HG02852 (cell line): ENCODE results near the gene ACMSD.
"Not testable (repeated sequence)": the region's sequence is repeated elsewhere in the genome, so short reads cannot be mapped to it uniquely, and the experiment has no call there.

ENCODE experiments used
- ATAC-seq: cut with Tn5 transposase; IDR thresholded peaks from one replicate; pipeline ENCODE4 v1.9.1; 2021; ENCODE audit warnings: mild to moderate bottlenecking, moderate library complexity; ENCODE audit not compliant: unreplicated experiment

The ACMSD gene

DNA sequence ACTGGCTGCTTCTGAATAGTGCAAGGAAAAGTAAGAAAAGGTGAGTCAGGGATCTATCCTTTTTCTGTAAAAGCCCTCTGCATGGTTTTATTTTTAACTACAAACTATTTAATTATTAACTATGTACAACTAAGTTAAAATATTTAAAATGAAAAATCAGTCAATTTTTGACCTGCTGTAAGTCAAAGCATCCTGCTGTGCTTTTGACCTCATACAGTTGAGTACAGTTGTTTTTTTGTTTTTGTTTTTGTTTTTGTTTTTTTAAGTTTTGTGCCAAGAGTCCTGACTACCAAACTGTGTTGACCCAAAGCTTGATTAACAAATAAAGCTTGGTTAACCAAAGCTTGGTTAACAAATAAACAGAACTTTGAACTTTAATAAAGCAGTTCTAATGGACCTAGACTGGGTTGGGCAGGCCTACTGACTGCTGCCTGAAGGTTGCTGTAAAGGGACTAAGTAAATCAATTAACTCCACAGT lies at the start of gene ACMSD:
ACMSD (plus strand) TSS at position 474 of the 478 bp plus-strand sequence. CDS start 67 bp downstream, outside the sequence.
- ATAC-seq: no peak

DNA sequence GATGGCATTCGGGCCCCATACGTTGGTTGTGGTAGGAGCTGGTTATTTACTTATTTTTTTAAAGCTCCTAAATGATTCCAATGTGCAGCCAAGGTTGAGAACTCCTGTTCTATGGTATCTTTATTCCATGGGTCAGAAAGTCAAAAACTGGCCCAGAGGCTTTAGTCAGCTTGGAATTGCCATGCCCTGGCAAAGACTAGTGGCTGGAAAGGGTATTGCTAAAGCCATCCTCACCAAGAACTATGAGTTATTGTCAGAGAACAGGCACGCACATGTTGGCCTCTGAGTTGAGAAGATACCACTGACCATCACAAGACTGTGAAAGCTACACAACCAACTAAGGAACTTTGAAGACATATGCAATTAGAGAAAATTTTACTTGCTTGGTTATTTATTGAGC lies 47.9 kb upstream of the ACMSD start:
- no peak for ATAC-seq

DNA sequence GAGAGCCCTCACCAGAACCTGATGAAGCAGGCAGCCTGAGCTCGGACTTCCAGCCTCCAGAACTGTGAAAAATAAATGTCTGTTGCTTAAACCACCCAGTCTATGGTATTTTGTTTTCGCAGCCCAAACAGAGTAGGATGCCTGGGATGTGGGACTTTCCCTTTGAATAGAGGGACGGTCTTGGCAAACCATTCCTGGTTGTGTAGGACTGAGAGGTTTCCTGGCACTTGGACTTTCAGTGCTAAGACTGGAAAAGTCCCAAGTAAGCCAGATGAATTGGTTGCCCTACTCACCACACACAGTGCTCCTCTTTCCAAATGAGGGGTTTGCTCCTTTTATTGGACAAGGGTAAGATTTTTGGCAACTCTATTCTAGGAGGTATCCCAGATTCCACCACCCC lies 46.8 kb upstream of the ACMSD start:
- no peak for ATAC-seq

DNA sequence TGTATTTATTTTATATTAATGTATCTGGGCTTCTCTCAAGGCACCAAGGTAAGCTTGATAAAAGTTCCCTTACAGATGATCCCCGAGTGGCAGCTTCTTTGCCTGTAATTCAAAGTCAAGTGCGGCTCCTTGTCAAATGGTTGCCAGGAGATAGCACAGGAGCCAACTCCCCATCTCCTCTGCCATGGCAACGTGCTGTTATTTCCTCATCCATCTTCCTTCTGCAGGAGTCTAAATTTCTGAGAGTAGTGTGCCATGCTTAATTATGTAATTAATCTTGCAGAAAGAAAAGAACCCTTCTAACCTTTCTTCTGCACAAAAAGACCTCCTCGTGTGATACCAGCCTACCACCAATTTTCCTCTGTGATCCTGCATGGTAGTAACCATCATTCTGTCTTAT lies 46.2 kb upstream of the ACMSD start:
- ATAC-seq: no peak

DNA sequence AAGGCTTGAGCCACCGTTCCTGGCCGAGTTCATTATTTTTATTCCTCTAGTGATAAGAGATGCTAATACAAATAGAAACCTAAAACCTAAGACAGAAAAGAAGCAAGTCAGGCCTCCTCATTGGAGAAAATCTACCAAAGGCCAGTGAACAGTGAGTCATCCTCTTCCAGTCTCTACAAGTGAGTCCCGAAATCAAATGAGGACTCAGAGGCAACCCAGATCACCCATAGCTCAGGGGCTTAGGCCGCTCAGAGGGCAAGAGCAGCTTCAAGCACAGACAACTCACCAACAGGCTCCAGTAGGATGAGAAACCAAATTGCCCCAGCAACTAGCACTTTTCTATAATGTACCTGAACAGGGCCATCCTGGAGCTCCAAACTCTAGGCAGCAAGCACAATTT lies 42.7 kb upstream of the ACMSD start:
- ATAC-seq: no peak

DNA sequence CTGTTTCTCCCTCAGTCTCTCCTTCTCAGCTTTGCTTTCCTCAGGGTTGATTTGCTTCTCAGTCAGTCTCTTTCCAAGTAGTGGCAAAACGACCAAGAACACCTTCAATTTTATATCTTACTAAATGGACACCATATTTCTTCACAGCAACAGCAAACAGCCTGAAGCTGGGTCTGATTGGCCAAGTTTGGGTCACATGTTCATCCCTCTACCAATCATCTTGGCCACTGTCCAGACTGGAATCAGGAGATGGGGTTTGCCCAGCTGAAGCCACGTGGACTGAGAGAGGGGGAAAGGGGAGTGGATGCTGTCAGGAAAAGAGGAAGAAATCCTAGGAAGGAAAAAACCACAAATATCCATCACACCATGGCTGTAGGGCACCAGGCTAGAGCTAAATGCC lies 42.0 kb upstream of the ACMSD start:
- ATAC-seq: no peak

DNA sequence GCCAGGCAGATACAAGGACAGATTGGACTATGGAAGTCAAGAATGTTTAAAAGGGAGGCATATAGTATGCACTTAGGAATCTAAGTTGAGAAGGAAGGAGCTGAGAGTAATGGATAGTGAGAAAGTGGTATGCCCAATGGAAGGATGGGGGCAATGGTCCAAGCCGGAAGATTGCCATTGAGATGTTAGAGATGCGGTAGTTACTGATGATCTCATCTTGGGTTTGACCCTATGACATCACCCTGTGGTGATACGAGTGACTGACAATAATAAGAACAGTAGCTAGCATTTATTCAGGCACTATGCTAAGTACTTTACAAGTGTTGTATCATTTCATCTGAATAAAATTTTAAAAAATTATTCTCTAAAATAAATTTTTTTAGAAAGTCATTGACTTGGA lies 38.5 kb upstream of the ACMSD start:
- ATAC-seq: no peak

DNA sequence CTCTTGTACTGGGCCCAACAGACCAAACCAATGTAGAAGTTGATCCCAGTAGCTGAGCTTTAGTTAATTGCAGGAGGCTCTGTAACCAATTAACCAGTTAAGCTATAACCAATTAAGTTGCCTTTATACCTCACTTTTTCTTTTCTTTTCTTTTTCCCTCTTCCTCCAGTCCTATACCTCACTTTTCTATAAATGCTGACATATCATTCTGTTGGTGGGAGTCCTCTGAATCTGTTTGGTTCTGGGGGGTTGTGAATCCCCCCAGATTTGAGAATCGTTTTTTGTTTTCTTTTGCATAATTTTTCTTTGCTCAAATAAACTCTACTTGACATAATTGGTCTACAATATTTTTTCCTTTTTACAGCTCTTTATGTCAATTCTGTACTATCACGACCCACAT lies 38.1 kb upstream of the ACMSD start:
- ATAC-seq: no peak

DNA sequence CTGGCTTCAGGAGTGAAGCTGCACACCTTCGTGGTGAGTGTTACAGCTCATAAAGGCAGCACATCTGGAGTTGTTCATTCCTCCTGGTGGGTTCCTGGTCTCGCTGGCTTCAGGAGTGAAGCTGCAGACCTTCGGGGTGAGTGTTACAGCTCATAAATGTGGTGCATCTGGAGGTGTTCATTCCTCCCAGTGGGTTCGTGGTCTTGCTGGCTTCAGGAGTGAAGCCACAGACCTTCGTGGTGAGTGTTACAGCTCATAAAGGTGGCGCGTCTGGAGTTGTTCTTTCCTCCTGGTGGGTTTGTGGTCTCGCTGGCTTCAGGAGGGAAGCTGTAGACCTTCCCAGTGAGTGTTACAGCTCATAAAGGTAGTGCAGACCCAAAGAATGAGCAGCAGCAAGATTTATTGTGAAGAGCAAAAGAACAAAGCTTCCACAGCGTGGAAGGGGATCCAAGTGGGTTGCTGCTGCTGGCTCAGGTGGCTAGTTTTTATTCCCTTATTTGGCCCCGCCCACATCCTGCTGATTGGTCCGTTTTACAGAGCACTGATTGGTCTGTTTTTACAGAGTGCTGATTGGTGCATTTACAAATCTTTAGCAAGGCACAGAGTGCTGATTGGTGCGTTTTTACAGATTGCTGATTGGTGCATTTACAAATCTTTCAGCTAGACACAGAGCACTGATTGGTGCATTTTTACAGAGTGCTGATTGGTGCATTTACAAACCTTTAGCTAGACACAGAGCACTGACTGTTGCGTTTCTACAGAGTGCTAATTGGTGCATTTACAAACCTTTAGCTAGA lies 34.6 kb upstream of the ACMSD start:
- not testable (repeated sequence) for ATAC-seq

DNA sequence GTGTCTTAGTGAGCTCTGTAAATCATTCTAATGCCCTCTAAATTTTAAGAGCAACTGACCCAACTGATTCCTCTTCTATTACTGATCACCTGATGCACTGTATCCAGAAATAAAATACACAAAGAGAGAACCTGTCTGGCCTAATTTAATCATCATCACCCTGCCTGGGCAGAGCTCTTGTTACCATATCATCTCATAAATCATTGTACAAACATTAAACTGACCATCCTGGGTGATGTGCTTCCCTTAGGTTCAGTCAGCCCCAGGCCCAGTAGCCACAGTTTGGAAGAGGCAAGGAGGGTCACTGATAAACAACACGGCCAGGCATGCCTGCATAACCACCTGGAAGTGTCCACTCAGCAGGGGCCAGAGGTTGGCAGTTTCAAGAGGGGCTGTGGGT lies 22.7 kb upstream of the ACMSD start:
- ATAC-seq: no peak

DNA sequence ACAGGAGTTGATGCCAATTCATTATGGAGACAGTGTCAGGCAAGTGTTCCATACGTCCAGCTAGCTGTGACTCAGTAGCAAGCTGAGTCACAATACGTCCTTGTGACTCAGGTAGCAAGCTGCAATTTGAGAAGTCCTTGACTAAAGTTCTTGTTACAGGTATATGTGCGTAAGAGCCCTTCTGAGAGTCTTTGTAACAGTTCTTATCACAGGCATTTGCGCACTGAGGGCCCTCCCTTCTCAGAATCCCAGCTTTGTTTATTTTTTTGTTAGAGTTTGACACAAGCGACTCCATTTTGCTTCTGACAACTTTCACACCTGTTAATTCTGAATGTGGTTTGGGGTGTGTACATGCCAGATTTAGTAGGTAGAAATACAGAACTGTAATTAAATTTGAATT lies 20.1 kb upstream of the ACMSD start:
- no peak for ATAC-seq

DNA sequence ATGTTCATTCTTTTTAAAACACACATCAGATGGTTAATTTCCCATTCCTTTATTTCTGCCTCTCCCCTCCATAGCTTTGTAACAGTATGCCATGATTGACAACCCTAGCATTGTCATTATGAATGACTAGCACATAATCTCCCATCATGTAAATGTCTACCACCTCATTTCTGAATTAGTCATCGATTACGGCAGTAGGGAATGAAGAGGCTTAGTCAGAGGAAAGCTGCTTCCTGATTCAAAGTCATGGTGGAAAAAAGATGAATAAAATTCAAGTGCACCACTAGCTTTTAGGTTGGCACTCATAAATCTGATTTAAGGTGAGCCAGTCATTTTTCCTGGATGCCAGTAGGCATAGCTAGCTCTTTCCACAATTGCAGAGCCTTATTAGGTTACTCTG lies 19.1 kb upstream of the ACMSD start:
- no peak for ATAC-seq

DNA sequence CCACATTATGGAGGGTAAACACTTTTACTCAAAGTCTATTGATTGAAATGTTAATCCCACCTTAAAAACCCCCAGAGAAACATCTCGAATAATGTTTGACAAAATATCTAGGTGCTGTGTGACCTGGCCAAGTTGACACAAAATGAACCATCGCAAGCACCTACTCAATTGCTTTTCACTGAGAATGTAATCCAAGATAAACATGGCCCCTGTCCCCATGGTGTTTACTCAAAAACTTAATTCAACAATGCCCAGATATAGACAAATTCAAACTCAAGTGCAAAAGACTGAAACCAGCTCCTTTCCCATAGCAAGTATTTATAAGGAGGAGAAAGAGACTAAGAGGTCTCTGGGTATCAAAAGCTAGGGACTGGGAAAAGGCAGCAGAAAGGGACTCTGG lies 15.0 kb upstream of the ACMSD start:
- no peak for ATAC-seq

DNA sequence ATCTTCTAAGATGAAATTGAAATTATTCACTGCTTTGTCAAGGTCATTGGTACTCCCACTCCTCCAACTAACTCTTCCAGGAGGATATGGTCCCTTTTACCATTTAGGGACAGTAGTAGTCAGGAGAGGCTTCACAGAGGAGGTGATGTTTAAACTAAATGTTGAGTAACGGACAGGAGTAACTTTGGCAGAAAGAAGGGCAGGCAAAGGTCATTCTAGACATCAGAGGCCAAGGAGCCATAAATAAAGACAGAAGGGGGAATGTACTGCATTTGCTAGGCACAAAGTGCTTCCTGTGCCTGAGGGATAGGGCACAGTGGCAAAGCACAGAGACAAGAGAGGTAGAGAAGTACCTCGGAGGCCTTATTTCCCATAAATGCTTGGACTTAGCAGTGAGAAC lies 14.6 kb upstream of the ACMSD start:
- no peak for ATAC-seq

DNA sequence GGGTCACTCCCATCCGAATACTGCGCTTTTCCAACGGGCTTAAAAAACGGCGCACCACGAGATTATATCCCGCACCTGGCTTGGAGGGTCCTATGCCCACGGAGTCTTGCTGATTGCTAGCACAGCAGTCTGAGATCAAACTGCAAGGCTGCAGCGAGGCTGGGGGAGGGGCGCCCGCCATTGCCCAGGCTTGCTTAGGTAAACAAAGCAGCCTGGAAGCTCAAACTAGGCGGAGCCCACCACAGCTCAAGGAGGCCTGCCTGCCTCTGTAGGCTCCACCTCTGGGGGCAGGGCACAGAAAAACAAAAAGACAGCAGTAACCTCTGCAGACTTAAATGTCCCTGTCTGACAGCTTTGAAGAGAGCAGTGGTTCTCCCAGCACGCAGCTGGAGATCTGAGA lies 12.7 kb upstream of the ACMSD start:
- ATAC-seq: not testable (repeated sequence)

DNA sequence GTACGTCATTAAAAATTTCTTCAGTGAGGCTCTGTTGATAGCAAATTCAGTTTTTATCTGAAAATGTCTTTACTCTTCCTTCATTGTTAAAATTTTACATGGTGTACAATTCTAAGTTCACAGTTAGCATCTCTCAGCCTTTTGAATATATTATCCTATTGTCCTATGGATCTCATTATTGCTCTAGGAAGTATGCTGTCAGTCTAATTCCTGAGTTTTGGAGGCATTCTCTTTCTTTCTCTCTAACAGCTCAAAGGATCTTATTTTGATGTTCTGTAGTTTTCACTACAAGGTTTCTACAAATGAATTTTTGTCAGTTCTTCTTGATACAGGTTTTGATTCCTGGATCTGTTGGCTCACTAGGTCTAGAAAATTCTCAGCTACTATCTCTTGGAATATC lies 2.9 kb upstream of the ACMSD start:
- ATAC-seq: no peak

DNA sequence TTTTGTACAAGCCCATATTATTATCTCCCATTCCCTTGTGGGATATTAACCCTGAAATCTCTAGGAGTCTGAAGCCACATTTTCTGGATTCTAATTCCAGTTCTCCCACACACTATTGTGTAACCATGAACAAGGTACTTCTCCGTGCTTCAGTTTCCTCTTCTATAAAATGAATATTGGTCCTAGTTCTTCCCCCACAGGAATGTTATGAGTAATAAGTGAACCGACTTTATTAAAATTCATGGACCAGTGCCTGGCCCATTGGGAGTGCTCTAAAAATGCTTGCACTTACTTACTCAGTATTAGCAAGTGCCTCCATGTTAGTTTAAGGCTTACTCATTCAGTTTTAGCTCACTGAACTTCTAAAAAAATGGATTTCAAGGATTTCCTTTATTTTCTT lies 1.4 kb upstream of the ACMSD start:
- ATAC-seq: no peak

DNA sequence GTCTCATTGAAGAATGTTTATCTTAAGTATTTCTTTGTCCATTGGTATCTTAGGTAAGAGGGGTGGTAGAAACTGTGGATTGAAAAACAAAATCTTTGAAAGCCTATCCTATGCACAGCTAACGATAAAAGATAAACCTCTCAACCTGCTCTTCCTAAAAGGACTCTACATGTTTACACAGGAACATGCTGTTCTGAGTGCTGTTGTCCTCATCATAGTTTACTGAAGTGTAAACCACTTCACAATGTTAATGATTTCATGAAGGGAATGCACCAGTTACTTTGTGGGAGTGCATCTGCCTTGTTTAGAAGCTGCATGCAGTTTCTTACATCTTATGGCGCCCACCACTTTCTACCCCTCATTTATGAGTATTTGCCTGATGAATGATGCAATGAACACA lies 1.2 kb downstream of the ACMSD start:
- no peak for ATAC-seq

DNA sequence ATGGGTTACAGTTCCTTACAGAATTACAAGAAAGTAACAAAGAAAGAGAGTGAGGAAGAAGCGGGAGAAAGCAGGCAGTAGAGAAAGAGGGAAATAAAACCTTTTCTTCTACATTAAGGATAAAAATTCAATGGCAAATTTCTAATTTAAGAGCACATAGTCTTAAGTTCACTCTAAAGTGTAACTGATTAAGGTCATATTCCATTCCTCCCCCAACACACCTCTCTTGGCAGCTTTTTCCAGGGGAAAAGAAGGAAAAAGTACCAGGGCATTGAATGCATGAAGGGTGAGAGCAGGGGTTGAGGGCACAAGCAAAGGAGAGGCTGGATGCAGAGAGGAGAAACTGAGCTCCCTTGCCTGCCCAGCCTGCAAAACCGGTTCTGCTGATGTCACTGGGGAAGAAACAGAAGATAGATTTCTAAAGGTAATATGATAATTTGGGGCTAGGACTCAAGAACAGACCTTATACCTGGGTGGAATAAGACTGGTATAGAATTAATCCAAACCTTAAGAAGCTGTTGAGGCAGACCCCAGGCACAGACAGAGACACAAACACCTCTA lies 4.6 kb downstream of the ACMSD start:
- no peak for ATAC-seq

DNA sequence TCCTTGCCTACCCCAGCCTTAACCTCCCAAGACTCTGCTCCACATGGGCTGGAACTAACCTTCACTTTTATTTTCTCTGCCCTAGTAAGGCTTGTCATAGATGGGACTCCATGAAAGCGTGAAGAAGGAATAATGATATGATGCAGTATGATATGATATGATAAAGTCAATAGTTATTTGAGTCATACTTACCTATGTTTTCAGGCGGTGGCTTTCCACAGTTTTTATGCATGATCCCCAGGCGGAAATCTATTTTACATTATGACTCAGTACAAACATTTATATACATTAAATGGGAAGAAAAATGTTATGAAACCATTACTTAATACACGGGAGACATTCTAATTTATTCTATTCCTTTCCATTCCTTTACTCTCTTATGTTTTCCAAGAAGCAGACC lies 5.6 kb downstream of the ACMSD start:
- no peak for ATAC-seq

DNA sequence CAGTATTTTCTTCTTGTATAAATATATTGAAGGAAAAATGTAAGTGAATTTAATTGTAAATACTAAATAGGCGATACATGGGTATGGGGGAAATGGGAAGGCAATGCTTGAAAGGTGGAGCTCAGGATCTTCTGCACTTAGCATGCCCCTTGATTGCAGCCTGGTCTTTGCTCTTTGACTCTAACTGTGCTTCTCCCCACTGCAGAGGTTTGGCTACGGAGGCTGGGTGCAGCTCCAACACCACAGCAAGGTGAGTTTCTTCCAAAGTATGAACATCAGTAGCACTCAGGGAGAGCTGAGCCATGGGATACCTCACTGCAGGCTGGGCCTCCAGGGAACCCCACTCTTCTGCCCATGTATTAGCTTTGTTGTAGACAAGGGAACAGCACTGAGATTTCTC lies 6.6 kb downstream of the ACMSD start:
- ATAC-seq: no peak

DNA sequence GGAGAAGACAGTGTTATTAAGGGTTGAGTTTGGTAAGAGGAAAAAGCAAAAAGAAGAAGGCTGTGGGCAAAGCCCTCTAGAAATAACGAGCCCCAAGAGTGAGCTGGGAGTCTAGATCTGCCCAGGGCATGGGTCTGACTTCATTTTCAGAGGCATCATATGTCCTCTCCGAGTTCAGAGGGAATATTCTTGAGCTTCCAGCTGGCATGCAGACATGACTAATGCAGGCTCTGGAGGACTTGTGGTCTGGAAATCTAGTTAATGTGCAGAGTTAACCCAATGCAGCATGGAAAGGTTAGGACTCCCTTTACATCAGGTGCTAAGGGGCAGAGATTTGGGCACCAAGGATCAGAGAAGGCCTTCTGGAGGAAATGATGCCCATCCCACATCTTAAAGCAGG lies 7.3 kb downstream of the ACMSD start:
- no peak for ATAC-seq

DNA sequence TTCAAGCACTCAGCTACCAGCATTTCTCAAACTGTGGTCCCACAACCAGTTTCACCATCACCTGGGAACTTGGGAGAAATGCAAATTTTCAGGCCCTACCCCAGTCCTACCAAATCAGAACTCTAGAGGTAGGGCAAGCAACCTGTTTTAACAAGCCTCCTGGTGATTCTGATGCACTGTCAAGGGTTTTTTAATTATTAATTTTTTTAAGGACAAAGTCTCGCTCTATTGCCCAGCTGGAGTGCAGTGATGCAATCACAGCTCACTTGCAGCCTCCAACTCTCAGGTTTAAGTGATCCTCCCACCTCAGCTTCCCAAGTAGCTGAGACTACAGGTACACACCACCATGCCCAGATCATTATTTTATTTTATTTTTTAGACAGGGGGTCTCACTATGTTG lies 7.8 kb downstream of the ACMSD start:
- ATAC-seq: no peak
